Neural progenitor cell (in vitro differentiated cells): Measurements from ENCODE around the gene KIRREL2. TPM values are rescaled to one million over a fixed set of nuclear protein-coding genes. Genes with fewer than 3 reads are reported as not detected.

Source experiments
- DNase-seq: peaks from one replicate; pipeline ENCODE4 v3.0.0-alpha.2; 2016; ENCODE audit warnings: low spot score
- H2AFZ ChIP-seq: fragments of 200-600 bp; sonication (generic); replicated peaks from 2 replicates; pipeline ENCODE4 v1.6.1; 2016; ENCODE audit warnings: antibody characterized with exemption
- H3F3A ChIP-seq: fragments of 200-600 bp; sonication (generic); 2 replicates; pipeline ENCODE4 v1.6.1; 2016; ENCODE audit warnings: antibody characterized with exemption, low read depth
- H3K27ac ChIP-seq: fragments of 200-600 bp; sonication (generic); 2 replicates; pipeline ENCODE4 v1.5.1; 2016; ENCODE audit warnings: mild to moderate bottlenecking
- H3K27me3 ChIP-seq: fragments of 200-600 bp; sonication (generic); 2 replicates; pipeline ENCODE4 v1.6.1; 2016; ENCODE audit warnings: mild to moderate bottlenecking, moderate library complexity
- H3K36me3 ChIP-seq: fragments of 200-600 bp; sonication (generic); 2 replicates; pipeline ENCODE4 v1.5.1; 2016
- H3K4me1 ChIP-seq: fragments of 200-600 bp; sonication (generic); 2 replicates; pipeline ENCODE4 v1.6.1; 2016; ENCODE audit warnings: mixed run types
- H3K4me2 ChIP-seq: fragments of 200-600 bp; sonication (generic); 2 replicates; pipeline ENCODE4 v1.6.1; 2016
- H3K4me3 ChIP-seq: fragments of 200-600 bp; sonication (generic); 2 replicates; pipeline ENCODE4 v1.5.1; 2016
- H3K79me2 ChIP-seq: fragments of 200-600 bp; sonication (generic); 2 replicates; pipeline ENCODE4 v1.6.1; 2016; ENCODE audit warnings: low read depth
- H3K9ac ChIP-seq: fragments of 200-600 bp; sonication (generic); 2 replicates; pipeline ENCODE4 v1.6.1; 2016
- H3K9me3 ChIP-seq: fragments of 200-600 bp; sonication (generic); 2 replicates; pipeline ENCODE4 v1.5.1; 2016; ENCODE audit warnings: low read depth
- H4K20me1 ChIP-seq: fragments of 200-600 bp; sonication (generic); 2 replicates; pipeline ENCODE4 v1.6.1; 2016; ENCODE audit warnings: low read depth
- H3K27ac Mint-ChIP-seq: 3 replicates; pipeline ENCODE4 v1.8.0; 2021; ENCODE audit warnings: mixed read lengths
- H3K27me3 Mint-ChIP-seq: 2 replicates; pipeline ENCODE4 v1.8.0; 2022; ENCODE audit warnings: low read depth, mild to moderate bottlenecking, inconsistent platforms, moderate library complexity, mixed read lengths; ENCODE audit not compliant: insufficient read depth
- H3K36me3 Mint-ChIP-seq: 3 replicates; pipeline ENCODE4 v1.8.0; 2021; ENCODE audit warnings: mixed read lengths
- H3K4me1 Mint-ChIP-seq: 3 replicates; pipeline ENCODE4 v1.8.0; 2021; ENCODE audit warnings: mixed read lengths
- H3K4me3 Mint-ChIP-seq: 3 replicates; pipeline ENCODE4 v1.8.0; 2021; ENCODE audit warnings: mild to moderate bottlenecking, moderate library complexity, mixed read lengths
- H3K9me3 Mint-ChIP-seq: 3 replicates; pipeline ENCODE4 v1.8.0; 2020; ENCODE audit warnings: mixed read lengths
- CTCF ChIP-seq: fragments of 200-600 bp; sonication (generic); IDR thresholded peaks from 2 replicates; pipeline ENCODE4 v1.5.1; 2017; ENCODE audit warnings: antibody characterized with exemption, mild to moderate bottlenecking
- EZH2 ChIP-seq: fragments of 200-600 bp; sonication (generic); IDR thresholded peaks from 2 replicates; pipeline ENCODE4 v1.6.1; 2017; ENCODE audit warnings: antibody characterized with exemption, mild to moderate bottlenecking, moderate library complexity
- EZH2phosphoT487 ChIP-seq: fragments of 200-600 bp; sonication (generic); IDR thresholded peaks from 2 replicates; pipeline ENCODE4 v1.6.1; 2017; ENCODE audit warnings: antibody characterized with exemption
- total RNA-seq: library from RNA; depleted of rRNA; stranded (reverse); fragments of >200 nt; gene quantifications from 2 replicates; pipeline ENCODE4 v1.2.3, GENCODE V29; 2015; ENCODE audit warnings: low replicate concordance

The KIRREL2 gene
- total RNA-seq, 1 donor from 2014 or later: 2.4 TPM

GRCh38 chr19:35848486-35848885 is 8.2 kb upstream of the KIRREL2 start:
- H3K27me3 Mint-ChIP-seq: peaks cover 48% of the 10 kb centered on the region
- Histone ChIP-seq H3K79me2 (no peaks in the 10 kb centered on the region), H2AFZ (no peak overlapping the region), H3K4me3 (no peak overlapping the region), H3K4me2 (no peak overlapping the region), H3F3A (peaks cover 7% of the 10 kb centered on the region), H3K27me3 (peaks cover 95% of the 10 kb centered on the region), H4K20me1 (peaks cover 17% of the 10 kb centered on the region), H3K36me3 (no peaks in the 10 kb centered on the region), H3K9ac (no peak overlapping the region), H3K27ac (no peak overlapping the region), H3K9me3 (no peaks in the 10 kb centered on the region), H3K4me1 (peaks cover 8% of the 10 kb centered on the region)
- peaks cover 5% of the 10 kb centered on the region for H3K9me3 Mint-ChIP-seq
- TF ChIP-seq EZH2phosphoT487 (no peak), CTCF (no peak), EZH2 (no peak)
- H3K4me3 Mint-ChIP-seq: no peak overlapping the region
- no peak for DNase-seq
- no peaks in the 10 kb centered on the region for H3K36me3 Mint-ChIP-seq
- H3K4me1 Mint-ChIP-seq: peaks cover 32% of the 10 kb centered on the region
- no peak overlapping the region for H3K27ac Mint-ChIP-seq

GRCh38 chr19:35848919-35849505 is 7.7 kb upstream of the KIRREL2 start:
- Histone ChIP-seq H3K9me3 (no peaks in the 10 kb centered on the region), H3K27me3 (peaks cover 94% of the 10 kb centered on the region), H3K4me2 (no peak overlapping the region), H3K36me3 (no peaks in the 10 kb centered on the region), H3K4me3 (no peak overlapping the region), H3K4me1 (peaks cover 8% of the 10 kb centered on the region), H4K20me1 (peaks cover 17% of the 10 kb centered on the region), H3K9ac (no peak overlapping the region), H3K79me2 (no peaks in the 10 kb centered on the region), H2AFZ (no peak overlapping the region), H3K27ac (no peak overlapping the region), H3F3A (peaks cover 7% of the 10 kb centered on the region)
- H3K27me3 Mint-ChIP-seq: peaks cover 43% of the 10 kb centered on the region
- H3K4me3 Mint-ChIP-seq: no peak overlapping the region
- H3K36me3 Mint-ChIP-seq: no peaks in the 10 kb centered on the region
- H3K9me3 Mint-ChIP-seq: peaks cover 5% of the 10 kb centered on the region
- DNase-seq: no peak
- H3K27ac Mint-ChIP-seq: no peak overlapping the region
- TF ChIP-seq CTCF (no peak), EZH2 (no peak), EZH2phosphoT487 (no peak)
- peaks cover 32% of the 10 kb centered on the region for H3K4me1 Mint-ChIP-seq

- Histone ChIP-seq H3K9ac (no peak overlapping the region), H3K4me1 (peaks cover 13% of the 10 kb centered on the region), H3K9me3 (no peaks in the 10 kb centered on the region), H4K20me1 (no peaks in the 10 kb centered on the region), H3K79me2 (no peaks in the 10 kb centered on the region), H3F3A (peaks cover 21% of the 10 kb centered on the region), H3K27me3 (peaks cover 94% of the 10 kb centered on the region), H3K4me3 (no peak overlapping the region), H3K36me3 (no peaks in the 10 kb centered on the region), H3K4me2 (no peak overlapping the region), H2AFZ (peak overlapping the region; percentile 72), H3K27ac (no peak overlapping the region)
- TF ChIP-seq CTCF: peak; percentile 63
- no peak for TF ChIP-seq EZH2phosphoT487
- no peaks in the 10 kb centered on the region for H3K9me3 Mint-ChIP-seq
- no peaks in the 10 kb centered on the region for H3K36me3 Mint-ChIP-seq
- H3K4me3 Mint-ChIP-seq: peak overlapping the region; percentile 12
- DNase-seq: peak; percentile 77
- no peak overlapping the region for H3K27ac Mint-ChIP-seq
- H3K27me3 Mint-ChIP-seq: peaks cover 33% of the 10 kb centered on the region
- peaks cover 37% of the 10 kb centered on the region for H3K4me1 Mint-ChIP-seq
These were observed 5.3 kb upstream of the KIRREL2 start for GRCh38 chr19:35851213-35852028.
